Nucleus accumbens (tissue), 56 donors: Measurements from ENCODE around the gene MRC1.

Source experiments
- DNase-seq, 56 donors: peaks; one replicate each; lab custom pipeline; 2025; lab: John Stamatoyannopoulos, UW

MRC1 gene

GRCh38 chr10:17795083-17795482, 14.1 kb upstream of the MRC1 start:
- no peak for DNase-seq

- DNase-seq, result no peak
These were observed 13.1 kb upstream of the MRC1 start for GRCh38 chr10:17795813-17796594.

GRCh38 chr10:17801507-17801906, 7.6 kb upstream of the MRC1 start:
- DNase-seq, result no peak

GRCh38 chr10:17802350-17802749, 6.8 kb upstream of the MRC1 start:
- DNase-seq, result no peak

- no peak for DNase-seq
These were observed 6.2 kb upstream of the MRC1 start for GRCh38 chr10:17802976-17803375.

- DNase-seq, result no peak
These were observed 3.8 kb upstream of the MRC1 start for GRCh38 chr10:17805330-17805729.

GRCh38 chr10:17805921-17806577, 3.1 kb upstream of the MRC1 start:
- DNase-seq, result no peak

- no peak for DNase-seq
These were observed 2.2 kb downstream of the MRC1 start for GRCh38 chr10:17811146-17811865.

- DNase-seq, result no peak
These were observed 5.8 kb downstream of the MRC1 start for GRCh38 chr10:17814973-17815372.

GRCh38 chr10:17816199-17816598, 7.1 kb downstream of the MRC1 start:
- no peak for DNase-seq

- DNase-seq, result no peak
These were observed 8.2 kb downstream of the MRC1 start for GRCh38 chr10:17817316-17817715.

- DNase-seq, result no peak
These were observed 8.6 kb downstream of the MRC1 start for GRCh38 chr10:17817790-17818189.

GRCh38 chr10:17819836-17820235, 10.7 kb downstream of the MRC1 start:
- no peak for DNase-seq

GRCh38 chr10:17820943-17821342, 11.8 kb downstream of the MRC1 start:
- no peak for DNase-seq

GRCh38 chr10:17821893-17822292, 12.7 kb downstream of the MRC1 start:
- no peak for DNase-seq

GRCh38 chr10:17831341-17831740, 22.2 kb downstream of the MRC1 start:
- DNase-seq, result no peak

- no peak for DNase-seq
These were observed 22.7 kb downstream of the MRC1 start for GRCh38 chr10:17831896-17832295.

- no peak for DNase-seq
These were observed 24.5 kb downstream of the MRC1 start for GRCh38 chr10:17833656-17834055.

- DNase-seq, result no peak
These were observed 26.5 kb downstream of the MRC1 start for GRCh38 chr10:17835688-17836087.

GRCh38 chr10:17836942-17837341, 27.8 kb downstream of the MRC1 start:
- peak in 2 of 56 donors; percentile 3 for DNase-seq

GRCh38 chr10:17838080-17838648, 29.0 kb downstream of the MRC1 start:
- DNase-seq, result no peak
